Measurements from ENCODE around the gene ZCCHC7. TPM values are rescaled to one million over a fixed set of nuclear protein-coding genes. Genes with fewer than 3 reads are reported as not detected.

The ZCCHC7 gene
- total RNA-seq, 4 donors from 2014 or later: 11.7 to 24.6 (median 13.6) TPM

DNA sequence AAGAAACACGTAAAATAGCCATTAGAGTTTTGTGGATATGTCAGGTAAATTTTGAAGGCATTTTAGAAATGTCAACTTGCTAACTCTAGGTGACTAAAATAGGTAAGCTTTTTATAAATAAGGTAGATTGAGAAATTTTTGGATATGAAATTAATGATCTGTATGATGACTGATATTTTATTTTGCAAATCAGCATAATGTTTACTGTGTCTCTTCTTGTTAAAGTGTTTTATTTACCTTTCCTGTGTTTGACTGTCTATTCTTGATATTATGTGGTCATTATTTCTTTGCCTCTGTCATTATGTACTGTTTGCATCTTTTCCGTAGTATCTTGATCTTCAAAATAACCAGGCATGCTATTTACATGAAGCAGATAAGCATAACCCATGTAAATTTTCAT is 58.4 kb downstream of the ZCCHC7 start:
- no peak for DNase-seq (ENCODE audit: low spot score)
- ATAC-seq (ENCODE audit: low FRiP score): no peak
- TF ChIP-seq, protein P1, sequence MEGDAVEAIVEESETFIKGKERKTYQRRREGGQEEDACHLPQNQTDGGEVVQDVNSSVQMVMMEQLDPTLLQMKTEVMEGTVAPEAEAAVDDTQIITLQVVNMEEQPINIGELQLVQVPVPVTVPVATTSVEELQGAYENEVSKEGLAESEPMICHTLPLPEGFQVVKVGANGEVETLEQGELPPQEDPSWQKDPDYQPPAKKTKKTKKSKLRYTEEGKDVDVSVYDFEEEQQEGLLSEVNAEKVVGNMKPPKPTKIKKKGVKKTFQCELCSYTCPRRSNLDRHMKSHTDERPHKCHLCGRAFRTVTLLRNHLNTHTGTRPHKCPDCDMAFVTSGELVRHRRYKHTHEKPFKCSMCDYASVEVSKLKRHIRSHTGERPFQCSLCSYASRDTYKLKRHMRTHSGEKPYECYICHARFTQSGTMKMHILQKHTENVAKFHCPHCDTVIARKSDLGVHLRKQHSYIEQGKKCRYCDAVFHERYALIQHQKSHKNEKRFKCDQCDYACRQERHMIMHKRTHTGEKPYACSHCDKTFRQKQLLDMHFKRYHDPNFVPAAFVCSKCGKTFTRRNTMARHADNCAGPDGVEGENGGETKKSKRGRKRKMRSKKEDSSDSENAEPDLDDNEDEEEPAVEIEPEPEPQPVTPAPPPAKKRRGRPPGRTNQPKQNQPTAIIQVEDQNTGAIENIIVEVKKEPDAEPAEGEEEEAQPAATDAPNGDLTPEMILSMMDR (IDR thresholded peaks at IDR 0.05): no peak

DNA sequence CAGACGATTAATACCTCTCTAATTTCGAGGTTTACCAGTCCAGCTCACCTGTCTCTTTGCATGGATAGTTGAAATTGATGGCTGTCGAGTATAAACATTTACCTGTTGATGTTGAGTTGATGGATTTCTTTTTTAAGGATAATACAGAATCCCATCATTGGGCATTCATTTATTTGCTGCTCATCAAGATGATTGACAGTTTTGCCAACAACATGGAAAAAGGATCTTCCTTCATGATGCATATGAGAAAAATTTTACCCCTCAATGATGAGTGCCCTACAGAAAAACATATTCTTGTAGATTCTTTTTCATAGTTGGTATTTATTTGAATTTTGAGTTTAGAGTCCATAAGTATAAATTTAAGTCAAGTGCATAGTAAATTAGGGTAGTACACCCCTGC is 59.2 kb downstream of the ZCCHC7 start:
- DNase-seq (ENCODE audit: low spot score) (no peak), ATAC-seq (ENCODE audit: low FRiP score) (no peak)

DNA sequence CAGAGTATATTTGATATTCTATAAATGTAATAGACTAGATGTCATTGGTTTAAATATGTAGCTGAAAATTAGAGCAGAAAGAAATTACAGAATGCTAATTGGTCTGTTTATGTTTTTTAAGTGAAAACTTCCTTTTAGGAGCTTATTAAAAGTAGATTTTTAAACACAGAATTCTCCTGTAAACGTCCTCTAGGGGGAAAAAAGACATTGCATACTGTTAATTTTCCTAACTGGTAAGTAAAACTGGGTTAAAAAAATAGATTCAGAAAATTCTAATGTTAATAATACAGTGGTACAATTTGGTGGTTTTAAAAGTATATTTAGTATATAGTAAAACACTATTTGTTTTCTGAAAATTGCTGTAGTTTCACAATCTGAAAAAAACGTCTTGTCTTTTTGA is 59.8 kb downstream of the ZCCHC7 start:
- ATAC-seq (ENCODE audit: low FRiP score) (no peak), DNase-seq (ENCODE audit: low spot score) (no peak)
- TF ChIP-seq, protein P1 (IDR thresholded peaks at IDR 0.05): no peak

More for the DNA sequence above, 59.2 kb downstream of the ZCCHC7 start:
- TF ChIP-seq, protein P1 (IDR thresholded peaks at IDR 0.05): no peak

DNA sequence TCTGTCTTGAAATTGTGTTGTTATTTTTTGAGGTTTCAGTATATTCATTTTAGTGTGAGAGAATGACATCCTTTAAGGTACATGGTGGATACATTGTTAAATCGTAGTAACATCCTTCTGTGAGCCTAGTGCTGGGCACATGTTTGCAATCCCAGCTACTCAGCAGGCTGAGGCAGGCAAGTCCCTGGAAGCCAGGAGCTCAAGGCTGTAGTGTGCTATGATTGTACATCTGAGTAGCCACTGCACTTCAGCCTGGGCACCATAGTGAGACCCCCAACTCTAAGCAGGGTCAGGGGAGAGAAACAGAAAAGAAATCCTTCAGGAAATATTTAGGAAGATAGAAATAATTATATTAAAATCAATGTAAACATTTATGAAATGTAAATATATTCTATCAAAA is 62.3 kb downstream of the ZCCHC7 start:
- TF ChIP-seq, protein P1 (IDR thresholded peaks at IDR 0.05): no peak
- DNase-seq (ENCODE audit: low spot score) (no peak), ATAC-seq (ENCODE audit: low FRiP score) (no peak)

DNA sequence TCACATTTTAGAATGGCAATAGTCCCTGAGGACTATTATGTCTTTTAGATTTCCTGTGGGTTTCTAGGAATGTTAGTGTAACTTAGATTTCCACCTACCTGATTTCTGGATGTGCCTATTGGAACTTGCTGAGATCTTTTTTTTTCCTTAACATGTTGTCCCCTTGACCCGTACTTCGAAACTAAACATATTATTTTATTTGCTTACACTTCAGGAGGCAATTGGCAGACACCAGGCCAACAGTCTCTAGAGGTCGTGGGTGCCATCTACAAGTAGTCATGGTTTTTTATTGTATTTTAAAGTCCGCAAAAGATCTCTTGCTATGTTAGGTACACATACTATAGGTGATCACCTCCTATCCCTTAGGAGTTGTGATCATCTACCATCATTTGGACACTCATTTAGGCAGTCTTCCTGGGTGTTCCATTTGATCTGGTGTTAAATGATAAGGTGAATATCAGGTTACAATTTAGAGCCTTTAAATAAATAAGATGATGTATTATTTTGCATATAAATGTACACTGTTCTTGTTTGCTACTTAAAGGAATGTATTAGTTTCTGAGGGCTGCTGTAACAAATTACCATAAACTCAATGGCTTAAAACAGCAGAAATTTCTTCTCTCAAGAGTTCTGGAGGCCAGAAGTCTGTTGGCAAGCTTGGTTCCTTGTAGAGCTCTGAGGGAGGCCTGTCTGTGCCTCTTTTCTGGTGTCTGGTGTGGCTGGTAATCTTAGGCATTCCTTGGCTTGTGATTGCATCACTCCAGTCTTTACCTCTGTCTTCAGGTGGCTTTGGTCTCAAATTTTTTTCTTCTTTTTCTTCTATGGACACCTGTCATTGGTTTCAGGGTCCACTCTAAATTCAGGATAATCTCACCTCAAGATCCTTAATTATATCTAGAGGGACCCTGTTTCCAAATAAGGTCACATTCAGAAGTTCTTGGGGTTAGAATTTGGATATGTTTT is 64.8 kb downstream of the ZCCHC7 start:
- no peak for ATAC-seq (ENCODE audit: low FRiP score)
- TF ChIP-seq, protein P1 (IDR thresholded peaks at IDR 0.05): no peak
- no peak for DNase-seq (ENCODE audit: low spot score)

DNA sequence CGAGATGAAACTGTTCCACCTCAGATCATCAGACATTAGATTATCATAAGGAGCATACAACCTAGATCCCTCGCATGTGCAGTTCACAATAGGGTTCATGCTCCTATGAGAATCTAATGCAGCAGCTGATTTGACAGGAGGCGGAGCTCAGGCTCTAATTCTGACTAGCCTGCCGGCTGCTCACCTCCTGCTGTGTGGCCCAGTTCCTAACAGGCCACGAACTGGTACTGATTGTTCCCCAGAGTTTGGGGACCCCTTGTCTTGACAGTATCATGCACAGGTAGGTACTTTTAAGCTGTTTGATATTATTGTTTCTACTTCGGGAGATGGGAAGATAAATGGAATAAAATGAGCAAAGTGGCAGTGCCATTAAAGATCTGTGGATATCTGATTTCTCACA is 66.9 kb downstream of the ZCCHC7 start:
- no peak for DNase-seq (ENCODE audit: low spot score)
- TF ChIP-seq, protein P1 (IDR thresholded peaks at IDR 0.05): no peak
- no peak for ATAC-seq (ENCODE audit: low FRiP score)
